NCI-H187 treated with DMSO at 0.1 percent for 48 hours (cell line): ENCODE data around the gene PDZD2.
"Not testable (repeated sequence)": the region's sequence is repeated elsewhere in the genome, so short reads cannot be mapped to it uniquely, and the experiment has no call there.

Source experiments
- DNase-seq: peaks from one replicate; lab custom pipeline; 2025; lab: John Stamatoyannopoulos, UW

The PDZD2 gene

GRCh38 chr5:31638748-31639418, at the start of gene PDZD2:
Gene PDZD2, plus strand, starts transcription at chr5:31639131.
- DNase-seq = no peak

GRCh38 chr5:31593665-31594064, 45.3 kb upstream of the PDZD2 start:
- no peak for DNase-seq

GRCh38 chr5:31596354-31596753, 42.6 kb upstream of the PDZD2 start:
- no peak for DNase-seq

- DNase-seq = no peak
Measured at GRCh38 chr5:31598640-31599611, 40.0 kb upstream of the PDZD2 start.

GRCh38 chr5:31602305-31602704, 36.6 kb upstream of the PDZD2 start:
- DNase-seq = not testable (repeated sequence)

GRCh38 chr5:31604240-31604639, 34.7 kb upstream of the PDZD2 start:
- DNase-seq = no peak

GRCh38 chr5:31604644-31605043, 34.3 kb upstream of the PDZD2 start:
- DNase-seq = no peak

GRCh38 chr5:31605920-31606319, 33.0 kb upstream of the PDZD2 start:
- no peak for DNase-seq

- DNase-seq = no peak
Measured at GRCh38 chr5:31607546-31607945, 31.4 kb upstream of the PDZD2 start.

- DNase-seq = no peak
Measured at GRCh38 chr5:31611002-31611401, 27.9 kb upstream of the PDZD2 start.

GRCh38 chr5:31613651-31614050, 25.3 kb upstream of the PDZD2 start:
- no peak for DNase-seq

GRCh38 chr5:31614151-31615020, 24.5 kb upstream of the PDZD2 start:
- DNase-seq = no peak

- DNase-seq = no peak
Measured at GRCh38 chr5:31617867-31618266, 21.1 kb upstream of the PDZD2 start.

GRCh38 chr5:31620026-31620425, 18.9 kb upstream of the PDZD2 start:
- no peak for DNase-seq

- no peak for DNase-seq
Measured at GRCh38 chr5:31623249-31623648, 15.7 kb upstream of the PDZD2 start.

GRCh38 chr5:31625394-31625793, 13.5 kb upstream of the PDZD2 start:
- no peak for DNase-seq

- no peak for DNase-seq
Measured at GRCh38 chr5:31626156-31626555, 12.8 kb upstream of the PDZD2 start.

- no peak for DNase-seq
Measured at GRCh38 chr5:31626604-31627234, 12.2 kb upstream of the PDZD2 start.

GRCh38 chr5:31630931-31631330, 8.0 kb upstream of the PDZD2 start:
- no peak for DNase-seq

GRCh38 chr5:31632460-31632859, 6.5 kb upstream of the PDZD2 start:
- no peak for DNase-seq

GRCh38 chr5:31635446-31635845, 3.5 kb upstream of the PDZD2 start:
- no peak for DNase-seq

GRCh38 chr5:31637851-31638250, 1.1 kb upstream of the PDZD2 start:
- DNase-seq = no peak
